ENCODE data around the gene NMRK2. TPM values are rescaled to one million over a fixed set of nuclear protein-coding genes. Genes with fewer than 3 reads are reported as not detected.

Gene NMRK2
- total RNA-seq, 1 experiment from 2014 or later = 60.0 TPM

GRCh38 chr19:3984584-3984907, 51.7 kb downstream of the NMRK2 start:
- peak overlapping the region; percentile 64 for H3K56ac ChIP-seq (ENCODE audit: insufficient read length, low read depth, low read length)
- no peak overlapping the region for H2BK12ac ChIP-seq (ENCODE audit: insufficient read length, low read depth, low read length)
- peak overlapping the region; percentile 18 for H3K27ac ChIP-seq (ENCODE audit: insufficient read length, low read depth, low read length)
- no peak overlapping the region for H4K8ac ChIP-seq (replicated peaks; ENCODE audit: insufficient read length, low read depth, low read length)
- no CpG with 5 or more reads among the region's 10 CpGs for WGBS (ENCODE audit: extremely low coverage, insufficient read length, low lambda C conversion rate)
- H2BK5ac ChIP-seq (ENCODE audit: insufficient read length, low read length) = no peak overlapping the region
- peaks cover 50 to 56% (median 56%) of the 10 kb centered on the region in 3 experiments for H3K36me3 Mint-ChIP-seq (ENCODE audit: insufficient read depth in 1 of 3, low read depth in 3 of 3)
- H2BK15ac ChIP-seq (ENCODE audit: low read depth, low read length) = no peak overlapping the region
- H3K79me2 ChIP-seq (ENCODE audit: insufficient read depth, low read length) = peaks cover 26% of the 10 kb centered on the region
- peak overlapping the region; percentile 80 for H4K91ac ChIP-seq (ENCODE audit: insufficient read length, low read depth, low read length)
- H3K4ac ChIP-seq (ENCODE audit: low read depth, low read length) = peak overlapping the region; percentile 73; the same call in 1 of the 2 replicates
- peak overlapping the region; percentile 97 to 99 for H3K4me3 Mint-ChIP-seq
- peak overlapping the region; percentile 94 for H3K4me2 ChIP-seq (ENCODE audit: insufficient read depth, insufficient read length, low read length)
- peak overlapping the region; percentile 89 for H4K5ac ChIP-seq (ENCODE audit: insufficient read length, low read depth, low read length)
- no peaks in the 10 kb centered on the region for H3K27me3 ChIP-seq (ENCODE audit: insufficient read depth, low read length)
- peaks cover 25% of the 10 kb centered on the region for H3K23me2 ChIP-seq (ENCODE audit: insufficient read length, low read depth, low read length, poor library complexity, severe bottlenecking)
- H3K4me1 Mint-ChIP-seq = peaks cover 35 to 42% of the 10 kb centered on the region in 2 experiments
- H3K9me3 ChIP-seq (ENCODE audit: control insufficient read depth, low read depth, low read length) = no peaks in the 10 kb centered on the region
- H3K4me1 ChIP-seq (ENCODE audit: insufficient read depth, low read length) = no peaks in the 10 kb centered on the region
- H3K18ac ChIP-seq (ENCODE audit: insufficient read length, low read depth, low read length) = peak overlapping the region; percentile 78
- peak overlapping the region; percentile 100 for H3K9ac ChIP-seq (ENCODE audit: extremely low read depth, insufficient read length, low read length)
- peaks cover 9% of the 10 kb centered on the region for H3K27me3 Mint-ChIP-seq (ENCODE audit: low read depth)
- H2AK5ac ChIP-seq (ENCODE audit: insufficient read length, low read length) = no peak overlapping the region
- no peak overlapping the region for H2AFZ ChIP-seq (ENCODE audit: low read length)
- peak overlapping the region; percentile 88 for H3K14ac ChIP-seq (ENCODE audit: insufficient read depth, low read length)
- peak overlapping the region; percentile 98 to 99 (median 99) for H3K27ac Mint-ChIP-seq
- peaks cover 12% of the 10 kb centered on the region for H3K79me1 ChIP-seq (ENCODE audit: insufficient read depth, low read depth, low read length, poor library complexity, severe bottlenecking)
- H3K9me3 Mint-ChIP-seq = no peaks in the 10 kb centered on the region; a peak in 1 of 5 replicates
- H4K20me1 ChIP-seq (ENCODE audit: control insufficient read depth, insufficient read depth, insufficient read length) = peaks cover 4% of the 10 kb centered on the region
- no peak overlapping the region for H2BK120ac ChIP-seq (ENCODE audit: low read depth, low read length, poor library complexity, severe bottlenecking)
- H2BK20ac ChIP-seq (ENCODE audit: low read depth, low read length, poor library complexity, severe bottlenecking) = no peak overlapping the region
- H3T11ph ChIP-seq (ENCODE audit: low read length) = no peak overlapping the region
- H3K23ac ChIP-seq (ENCODE audit: insufficient read length, low read depth, low read length) = no peak overlapping the region
- no peak for DNase-seq
- TF ChIP-seq CTCF (conservative IDR thresholded peaks at IDR 0.05) = no peak
